Trophoblast cell (in vitro differentiated cells and primary cell): ENCODE data around the gene FN1.

Source experiments
- DNase-seq, 2 donors: peaks; one replicate each; pipeline ENCODE4 v3.0.0-alpha.2; 2016
- H2AFZ ChIP-seq: 2 replicates; pipeline ENCODE4 v1.6.1; 2013; ENCODE audit warnings: low read length, moderate library complexity, mild to moderate bottlenecking; ENCODE audit not compliant: insufficient read depth, poor library complexity
- H2AK5ac ChIP-seq: 2 replicates; pipeline ENCODE4 v1.6.1; 2013; ENCODE audit warnings: mild to moderate bottlenecking, low read length
- H2BK120ac ChIP-seq: 2 replicates; pipeline ENCODE4 v1.6.1; 2013; ENCODE audit warnings: low read length, mild to moderate bottlenecking, moderate library complexity; ENCODE audit not compliant: insufficient read depth, poor library complexity
- H2BK12ac ChIP-seq: 2 replicates; pipeline ENCODE4 v1.6.1; 2013; ENCODE audit warnings: mild to moderate bottlenecking, low read length, moderate library complexity
- H2BK5ac ChIP-seq: 2 replicates; pipeline ENCODE4 v1.6.1; 2013; ENCODE audit warnings: low read length, low read depth, moderate library complexity, mild to moderate bottlenecking; ENCODE audit not compliant: poor library complexity
- H3K14ac ChIP-seq: 2 replicates; pipeline ENCODE4 v1.6.1; 2013; ENCODE audit warnings: mild to moderate bottlenecking, low read length
- H3K18ac ChIP-seq: 2 replicates; pipeline ENCODE4 v1.6.1; 2013; ENCODE audit warnings: mild to moderate bottlenecking, low read length
- H3K23ac ChIP-seq: 2 replicates; pipeline ENCODE4 v1.6.1; 2013; ENCODE audit warnings: low read length
- H3K27ac ChIP-seq: 2 replicates; pipeline ENCODE4 v1.5.1; 2013; ENCODE audit warnings: low read depth, mild to moderate bottlenecking, inconsistent platforms, low read length, moderate library complexity
- H3K27me3 ChIP-seq: 2 replicates; pipeline ENCODE4 v1.6.1; 2013; ENCODE audit warnings: inconsistent platforms, mild to moderate bottlenecking, low read length, moderate library complexity; ENCODE audit not compliant: insufficient read depth
- H3K36me3 ChIP-seq, 2 experiments: 1 replicate in 1 of 2; 2 replicates in 1 of 2; pipeline ENCODE4 v1.6.1; 2013; ENCODE audit warnings: low read length in 2 of 2, mild to moderate bottlenecking in 2 of 2, moderate library complexity in 1 of 2; ENCODE audit not compliant: insufficient read depth in 2 of 2, control insufficient read depth in 1 of 2
- H3K4ac ChIP-seq: 2 replicates; pipeline ENCODE4 v1.6.1; 2013; ENCODE audit warnings: low read depth, mild to moderate bottlenecking, low read length, moderate library complexity
- H3K4me1 ChIP-seq, 2 experiments: 1 replicate in 1 of 2; 2 replicates in 1 of 2; pipeline ENCODE4 v1.6.1; 2013; ENCODE audit warnings: low read length in 2 of 2, mild to moderate bottlenecking in 2 of 2, moderate library complexity in 1 of 2; ENCODE audit not compliant: insufficient read depth in 2 of 2, control insufficient read depth in 1 of 2
- H3K4me2 ChIP-seq: 2 replicates; pipeline ENCODE4 v1.6.1; 2013; ENCODE audit warnings: inconsistent platforms, mild to moderate bottlenecking, low read length, moderate library complexity
- H3K4me3 ChIP-seq: 2 replicates; pipeline ENCODE4 v1.5.1; 2013; ENCODE audit warnings: mild to moderate bottlenecking, low read depth, low read length, inconsistent platforms
- H3K79me1 ChIP-seq: one replicate; pipeline ENCODE4 v1.6.1; 2013; ENCODE audit warnings: low read length
- H3K79me2 ChIP-seq: 2 replicates; pipeline ENCODE4 v1.6.1; 2013; ENCODE audit warnings: low read length, mild to moderate bottlenecking; ENCODE audit not compliant: control insufficient read depth, insufficient read depth, poor library complexity
- H3K9ac ChIP-seq: 2 replicates; pipeline ENCODE4 v1.6.1; 2013; ENCODE audit warnings: mild to moderate bottlenecking, low read length
- H3K9me3 ChIP-seq: 2 replicates; pipeline ENCODE4 v1.6.1; 2013; ENCODE audit warnings: low read depth, mild to moderate bottlenecking, control low read depth, inconsistent platforms, low read length; ENCODE audit not compliant: insufficient read depth
- H4K12ac ChIP-seq: 2 replicates; pipeline ENCODE4 v1.6.1; 2013; ENCODE audit warnings: low read depth, mild to moderate bottlenecking, low read length, moderate library complexity
- H4K8ac ChIP-seq: 2 replicates; pipeline ENCODE4 v1.6.1; 2013; ENCODE audit warnings: low read depth, mild to moderate bottlenecking, low read length, moderate library complexity
- H4K91ac ChIP-seq: one replicate; pipeline ENCODE4 v1.6.1; 2013; ENCODE audit warnings: low read depth, mild to moderate bottlenecking, low read length, moderate library complexity
- WGBS: extraction: QIAGEN DNeasy Blood & Tissue Kit; methylation state at CpG from one replicate; pipeline ENCODE4 v1.1.7; 2013; ENCODE audit warnings: missing lambda C conversion rate; ENCODE audit not compliant: insufficient read length, insufficient coverage; ENCODE audit errors: extremely low coverage; 5-methylcytosine and 5-hydroxymethylcytosine counted together

The FN1 gene

GRCh38 chr2:215407061-215407460, 28.8 kb downstream of the FN1 start:
- H3K14ac ChIP-seq: no peak overlapping the region
- H3K4me2 ChIP-seq: no peak overlapping the region
- H4K12ac ChIP-seq: no peak overlapping the region
- no peak overlapping the region for H3K23ac ChIP-seq
- no peak overlapping the region for H3K18ac ChIP-seq
- no peak overlapping the region for H3K27ac ChIP-seq
- no peak overlapping the region for H2AK5ac ChIP-seq
- H3K79me2 ChIP-seq: no peaks in the 10 kb centered on the region
- H3K36me3 ChIP-seq: peaks cover 36 to 60% of the 10 kb centered on the region in 2 experiments
- no peak overlapping the region for H2BK12ac ChIP-seq
- H2AFZ ChIP-seq: no peak overlapping the region
- no peak for DNase-seq
- H4K91ac ChIP-seq: no peak overlapping the region
- no peak overlapping the region for H3K4ac ChIP-seq
- H3K4me3 ChIP-seq: no peak overlapping the region
- H2BK5ac ChIP-seq: no peak overlapping the region
- no peaks in the 10 kb centered on the region for H3K9me3 ChIP-seq
- H3K27me3 ChIP-seq: no peaks in the 10 kb centered on the region
- no CpG with 5 or more reads among the region's 3 CpGs for WGBS
- no peak overlapping the region for H4K8ac ChIP-seq
- no peak overlapping the region for H2BK120ac ChIP-seq
- H3K4me1 ChIP-seq: peaks cover 0 to 2% of the 10 kb centered on the region in 2 experiments
- H3K9ac ChIP-seq: no peak overlapping the region
- no peaks in the 10 kb centered on the region for H3K79me1 ChIP-seq

GRCh38 chr2:215405722-215406581, 29.9 kb downstream of the FN1 start:
- Histone ChIP-seq H4K12ac (no peak overlapping the region), H3K27me3 (no peaks in the 10 kb centered on the region)
- no peak for DNase-seq

GRCh38 chr2:215404348-215405012, 31.4 kb downstream of the FN1 start:
- no peak overlapping the region for H4K12ac ChIP-seq
- no peak overlapping the region for H3K14ac ChIP-seq
- no peak overlapping the region for H2AK5ac ChIP-seq
- no peak overlapping the region for H3K4me3 ChIP-seq
- H3K27me3 ChIP-seq: no peaks in the 10 kb centered on the region
- H2BK12ac ChIP-seq: no peak overlapping the region
- H3K9ac ChIP-seq: no peak overlapping the region
- H3K9me3 ChIP-seq: no peaks in the 10 kb centered on the region
- H3K27ac ChIP-seq: no peak overlapping the region
- DNase-seq: no peak
- peaks cover 33 to 59% of the 10 kb centered on the region in 2 experiments for H3K36me3 ChIP-seq
- H3K4me1 ChIP-seq: no peaks in the 10 kb centered on the region
- no peak overlapping the region for H2BK5ac ChIP-seq
- H3K79me2 ChIP-seq: no peaks in the 10 kb centered on the region
- H4K91ac ChIP-seq: no peak overlapping the region
- no peak overlapping the region for H3K4ac ChIP-seq
- H3K18ac ChIP-seq: no peak overlapping the region
- no peak overlapping the region for H4K8ac ChIP-seq
- no peak overlapping the region for H3K23ac ChIP-seq
- no peak overlapping the region for H2BK120ac ChIP-seq
- no peak overlapping the region for H3K4me2 ChIP-seq
- no peaks in the 10 kb centered on the region for H3K79me1 ChIP-seq
- WGBS: no CpG with 5 or more reads among the region's 8 CpGs
- no peak overlapping the region for H2AFZ ChIP-seq

More at GRCh38 chr2:215405722-215406581, 29.9 kb downstream of the FN1 start:
- Histone ChIP-seq H2BK120ac (no peak overlapping the region), H2BK12ac (no peak overlapping the region), H2AK5ac (no peak overlapping the region), H3K4me2 (no peak overlapping the region), H2BK5ac (no peak overlapping the region), H3K79me1 (no peaks in the 10 kb centered on the region), H3K4ac (no peak overlapping the region), H4K8ac (no peak overlapping the region), H3K23ac (no peak overlapping the region), H3K14ac (no peak overlapping the region), H3K4me1 (peaks cover 0 to 2% of the 10 kb centered on the region in 2 experiments), H2AFZ (no peak overlapping the region), H3K9ac (no peak overlapping the region), H3K36me3 (peaks cover 34 to 60% of the 10 kb centered on the region in 2 experiments), H3K9me3 (no peaks in the 10 kb centered on the region), H3K27ac (no peak overlapping the region), H3K4me3 (no peak overlapping the region), H3K18ac (no peak overlapping the region), H3K79me2 (no peaks in the 10 kb centered on the region), H4K91ac (no peak overlapping the region)
- WGBS: no CpG with 5 or more reads among the region's 11 CpGs

GRCh38 chr2:215403441-215404347, 32.2 kb downstream of the FN1 start:
- Histone ChIP-seq H3K79me1 (no peaks in the 10 kb centered on the region), H3K18ac (no peak overlapping the region), H2AK5ac (no peak overlapping the region), H2AFZ (no peak overlapping the region), H2BK12ac (no peak overlapping the region), H3K4ac (no peak overlapping the region), H3K79me2 (no peaks in the 10 kb centered on the region), H4K8ac (no peak overlapping the region), H4K12ac (no peak overlapping the region), H2BK5ac (no peak overlapping the region), H3K4me3 (no peak overlapping the region), H3K36me3 (peaks cover 31 to 59% of the 10 kb centered on the region in 2 experiments), H3K9ac (no peak overlapping the region), H4K91ac (no peak overlapping the region), H3K9me3 (no peaks in the 10 kb centered on the region), H3K27me3 (no peaks in the 10 kb centered on the region), H3K4me1 (no peaks in the 10 kb centered on the region), H2BK120ac (no peak overlapping the region), H3K14ac (no peak overlapping the region), H3K23ac (no peak overlapping the region), H3K27ac (no peak overlapping the region), H3K4me2 (no peak overlapping the region)
- WGBS: 100% methylated on average over 1 of the region's 10 CpGs
- DNase-seq: no peak
